ENCODE measurements around the gene A3GALT2.

A3GALT2 gene

DNA sequence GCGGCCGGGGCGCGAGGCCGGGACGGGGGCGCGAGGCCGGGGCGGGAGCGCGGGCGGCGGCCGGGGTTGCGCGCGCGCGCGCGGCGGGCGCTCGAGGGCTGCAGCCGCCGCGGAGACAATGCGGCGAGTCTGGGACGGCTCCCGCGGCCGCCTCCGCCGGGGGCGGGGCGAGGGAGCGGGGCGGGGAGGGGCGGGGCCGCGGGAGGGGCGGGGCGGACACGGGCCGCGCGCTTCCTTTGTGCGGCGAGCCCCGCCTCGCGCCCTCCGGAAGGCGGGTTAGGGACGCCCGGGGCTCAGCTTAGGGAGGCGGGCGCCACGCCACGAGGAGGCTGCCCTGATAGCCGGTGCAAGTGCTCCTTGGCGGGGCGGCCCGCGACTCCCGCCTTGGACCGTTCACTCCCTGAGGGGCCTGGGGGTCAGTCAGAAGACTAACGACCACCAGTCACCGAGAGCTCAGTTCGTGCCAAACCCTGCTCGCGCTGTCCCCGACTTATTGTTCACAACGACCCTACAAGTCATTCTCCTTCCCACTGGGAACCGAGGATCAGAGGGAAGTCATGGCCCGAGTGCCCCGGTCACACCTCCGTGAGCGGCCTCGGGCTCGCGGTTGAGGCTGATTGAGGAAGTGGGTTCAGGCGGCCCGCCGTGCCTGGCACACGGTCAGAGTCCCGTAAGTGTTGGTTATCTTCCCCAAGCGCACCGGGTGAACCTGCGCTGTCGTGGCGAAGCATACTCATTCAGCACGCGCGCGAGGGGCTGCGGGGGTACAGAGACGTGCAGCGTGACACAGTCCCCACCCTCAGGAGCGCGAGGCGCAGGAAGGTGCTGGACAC, 29.1 kb upstream of the A3GALT2 start:
- peak; percentile 21 for DNase-seq

DNA sequence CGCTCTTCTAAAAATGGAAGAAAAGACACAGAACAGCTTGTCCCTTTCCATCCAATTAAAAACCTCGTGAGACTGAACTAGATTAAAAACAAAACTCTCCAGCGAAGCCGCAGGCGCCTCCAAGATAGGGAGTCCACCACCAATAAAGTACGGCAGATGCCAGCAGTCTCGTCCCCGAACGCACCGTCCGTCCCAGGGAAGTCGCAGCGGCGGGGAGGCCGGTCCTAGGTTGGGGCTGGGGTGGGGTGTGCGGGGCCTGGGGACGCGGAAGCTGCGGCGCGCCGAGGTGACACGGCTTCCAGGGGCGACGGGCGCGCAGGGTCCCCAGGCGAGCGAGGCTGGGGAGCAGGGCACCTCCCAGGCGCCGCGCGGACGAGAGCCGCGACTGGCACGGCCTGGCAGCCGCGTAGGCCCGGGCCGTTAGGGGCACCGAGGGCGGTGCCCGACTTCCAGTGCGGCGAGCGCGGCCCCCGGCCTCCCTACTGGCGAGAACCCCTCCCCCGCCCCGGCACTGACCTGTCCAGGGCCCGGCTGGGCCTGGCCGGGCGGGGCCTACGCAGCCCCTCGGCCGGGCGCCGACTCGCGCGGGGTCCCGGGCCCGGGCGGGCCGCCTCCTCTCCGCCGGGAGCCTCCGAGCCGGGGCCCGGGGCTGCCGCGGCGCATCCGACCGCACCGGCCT, 28.3 kb upstream of the A3GALT2 start:
- DNase-seq = no peak

DNA sequence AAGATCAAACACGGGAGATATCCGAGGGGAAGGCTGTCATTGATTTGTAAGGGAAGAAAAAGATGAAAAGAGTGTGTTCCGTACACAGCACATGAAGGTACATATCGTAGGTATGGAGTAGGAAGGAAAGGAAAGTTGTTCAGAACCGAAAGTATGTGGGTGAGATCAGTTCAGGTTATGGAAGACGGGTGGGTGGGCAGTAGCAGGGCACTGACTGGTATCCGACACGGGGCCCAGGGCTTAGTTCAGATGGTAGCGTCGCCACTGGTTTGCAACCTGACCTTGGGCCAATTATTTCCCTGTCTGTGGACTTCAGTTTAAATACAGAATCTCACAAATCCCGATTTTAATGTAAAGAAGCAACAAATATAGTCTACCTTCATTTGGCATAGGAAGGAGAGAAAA, 27.8 kb upstream of the A3GALT2 start:
- no peak for DNase-seq

DNA sequence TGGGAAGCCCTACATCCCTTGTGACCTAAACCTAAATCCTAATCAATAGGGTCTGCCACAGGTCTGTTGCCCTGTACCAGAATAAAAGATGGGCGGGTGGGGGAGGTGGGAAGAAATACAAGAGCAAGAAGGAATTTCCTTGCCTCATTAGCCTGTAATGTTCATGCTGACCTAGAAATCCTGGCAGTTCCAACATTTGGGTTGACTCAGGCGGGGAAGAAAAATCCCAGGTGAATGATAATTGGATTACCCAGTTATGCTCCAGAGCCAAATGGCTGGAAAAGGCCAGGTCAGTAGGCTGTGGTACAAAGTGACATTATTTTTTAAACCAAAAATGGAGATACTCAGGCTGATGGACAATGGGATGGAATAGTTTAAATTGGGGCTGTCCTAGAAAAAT, 27.3 kb upstream of the A3GALT2 start:
- DNase-seq = no peak

DNA sequence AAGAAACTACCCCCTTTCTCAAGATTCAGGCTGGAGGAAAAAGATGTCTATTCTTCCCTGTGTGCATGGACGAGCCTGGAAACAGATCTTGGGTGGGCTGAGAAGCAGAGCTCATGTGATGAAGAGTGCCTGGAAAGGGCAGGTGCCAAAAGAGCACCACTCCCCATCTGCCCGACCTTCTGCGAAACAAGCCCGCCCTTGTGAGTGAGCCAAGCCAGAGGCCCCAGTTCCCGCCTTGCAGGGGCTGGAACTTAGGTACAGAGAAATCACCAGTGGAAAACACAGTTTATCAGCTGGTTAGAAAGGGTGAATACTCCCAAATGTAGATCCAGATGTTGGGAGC, 26.7 kb upstream of the A3GALT2 start:
- DNase-seq = no peak

DNA sequence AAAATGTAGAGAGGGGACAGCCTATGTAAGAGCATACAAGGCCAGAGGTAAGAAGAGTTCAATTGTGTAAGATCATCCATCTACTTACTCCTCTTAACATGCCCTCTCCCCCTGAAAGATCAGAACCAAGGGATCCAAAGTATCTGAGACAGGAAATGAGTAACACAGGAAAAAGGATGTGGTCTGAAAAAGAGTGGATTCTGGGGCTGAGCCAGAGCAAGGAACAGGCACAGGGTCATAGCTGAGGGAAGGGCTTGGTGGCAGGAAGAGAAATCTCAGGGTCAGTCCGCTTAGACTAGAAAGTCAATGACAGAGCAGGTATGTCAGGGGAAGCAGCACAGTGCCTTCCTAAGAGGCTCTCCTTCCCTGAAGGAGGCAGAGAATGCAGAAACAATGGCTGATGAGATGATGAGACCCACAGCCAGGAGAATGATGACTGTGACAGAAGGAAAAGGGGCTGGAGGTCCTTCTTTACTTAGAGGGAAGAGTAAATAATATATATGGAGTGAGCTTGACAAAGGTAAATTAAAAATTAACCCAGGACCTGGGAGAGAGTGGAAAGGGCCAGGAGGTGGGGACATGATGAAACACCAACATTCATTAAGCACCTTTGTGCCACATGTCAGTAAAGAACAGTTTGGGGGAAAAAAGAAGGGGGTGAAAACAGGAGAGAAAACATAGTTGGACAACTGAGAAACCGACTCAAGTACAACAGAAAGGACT, 26.2 kb upstream of the A3GALT2 start:
- no peak for DNase-seq

DNA sequence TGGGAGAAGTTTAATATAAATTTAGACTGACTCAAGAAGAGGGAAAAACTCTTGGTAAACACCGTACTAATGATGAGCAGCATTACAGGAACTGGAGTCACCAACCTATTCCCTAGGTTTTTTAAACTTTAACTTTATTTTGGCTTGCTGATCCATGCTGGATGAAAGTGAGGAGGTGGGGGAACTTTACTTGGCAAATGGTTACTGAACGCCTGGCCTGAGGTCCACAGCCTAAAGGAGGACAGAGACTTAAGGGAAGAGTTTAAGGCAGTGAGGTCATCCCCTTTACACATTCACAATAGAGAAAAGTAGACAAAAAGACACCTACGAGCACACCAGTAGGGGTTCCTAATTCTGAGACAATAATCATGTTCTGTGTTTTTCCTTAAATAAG, 25.6 kb upstream of the A3GALT2 start:
- DNase-seq = no peak

DNA sequence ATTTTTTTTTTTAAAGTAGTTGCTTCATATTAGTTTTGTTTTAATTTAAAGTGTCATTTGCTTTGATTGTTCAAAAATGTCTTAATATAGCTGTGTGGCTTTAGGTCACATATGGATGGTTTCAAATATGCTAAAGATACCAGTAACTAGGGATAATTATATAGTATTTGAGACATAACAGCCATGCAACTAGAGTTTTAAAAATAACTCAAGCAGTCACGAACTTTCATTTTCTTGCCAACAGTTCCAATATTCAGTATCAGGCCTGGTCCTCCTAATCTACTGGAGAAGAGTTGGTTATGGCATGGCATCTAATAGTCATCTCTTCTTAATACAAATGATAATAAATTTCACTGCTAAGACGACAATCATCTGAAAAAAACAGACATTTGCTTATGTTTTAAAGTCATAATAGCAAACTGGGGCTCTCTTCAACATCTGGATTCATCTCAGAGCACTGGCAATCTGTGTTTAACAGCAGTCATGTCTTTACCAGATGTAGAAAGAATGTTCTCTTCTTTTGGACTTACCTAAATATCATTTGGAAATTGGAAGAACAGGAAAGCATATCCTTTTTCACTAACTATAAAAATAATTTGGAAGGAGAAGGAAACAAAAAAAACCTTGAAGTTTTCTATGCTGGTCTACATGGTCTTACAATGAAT, 24.1 kb upstream of the A3GALT2 start:
- DNase-seq = no peak

DNA sequence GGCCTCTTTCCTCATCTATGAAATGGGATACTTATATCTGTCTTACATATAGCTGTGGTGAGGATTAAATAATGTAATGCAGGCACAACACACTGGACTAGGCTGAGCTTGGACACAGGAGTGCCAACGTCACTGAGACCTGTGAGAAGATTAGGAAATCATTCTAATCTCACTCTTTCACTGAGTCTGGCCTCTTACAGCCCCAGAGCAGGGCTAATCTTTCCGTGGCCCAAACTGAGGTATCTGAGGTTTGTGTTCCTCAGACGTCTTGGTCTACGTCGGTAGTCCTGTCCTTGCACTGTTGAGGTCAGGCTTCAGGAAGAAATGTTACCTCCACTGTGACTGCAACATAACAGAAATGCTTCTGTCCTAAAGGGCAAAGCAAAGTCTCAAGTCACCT, 22.6 kb upstream of the A3GALT2 start:
- no peak for DNase-seq

DNA sequence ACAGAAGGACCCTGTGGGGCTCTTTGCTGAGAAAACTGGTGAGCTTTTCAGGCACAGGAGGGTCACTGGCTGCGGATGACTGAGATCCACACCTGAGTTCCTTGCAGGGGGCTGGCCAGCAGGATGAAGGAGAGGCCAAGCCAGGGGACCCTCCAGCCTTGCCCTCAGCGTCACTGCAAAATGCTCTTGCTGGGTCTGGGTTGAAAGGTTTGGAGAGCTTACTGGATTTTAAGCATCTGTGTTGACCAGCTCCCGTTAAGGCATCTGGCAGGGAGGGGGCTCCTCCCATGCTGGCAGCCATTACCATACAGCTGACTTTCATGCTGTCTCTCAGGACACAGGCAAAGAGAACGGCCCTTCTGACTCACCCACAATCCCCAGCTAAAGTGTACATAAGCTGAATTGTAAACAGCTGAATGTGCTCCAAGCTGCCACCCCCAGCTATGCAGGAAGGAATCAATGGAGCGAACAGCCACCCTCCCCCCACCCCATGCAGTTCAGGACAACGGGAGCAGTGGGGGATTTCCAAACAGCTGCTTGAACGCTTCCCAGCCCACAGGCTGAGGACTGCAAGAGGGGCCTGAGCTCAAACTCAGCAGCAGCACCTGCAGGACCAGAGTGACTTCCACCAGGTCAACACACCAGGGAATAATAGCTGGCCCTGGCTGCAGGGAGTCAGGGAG, 21.3 kb upstream of the A3GALT2 start:
- peak; percentile 80 for DNase-seq

DNA sequence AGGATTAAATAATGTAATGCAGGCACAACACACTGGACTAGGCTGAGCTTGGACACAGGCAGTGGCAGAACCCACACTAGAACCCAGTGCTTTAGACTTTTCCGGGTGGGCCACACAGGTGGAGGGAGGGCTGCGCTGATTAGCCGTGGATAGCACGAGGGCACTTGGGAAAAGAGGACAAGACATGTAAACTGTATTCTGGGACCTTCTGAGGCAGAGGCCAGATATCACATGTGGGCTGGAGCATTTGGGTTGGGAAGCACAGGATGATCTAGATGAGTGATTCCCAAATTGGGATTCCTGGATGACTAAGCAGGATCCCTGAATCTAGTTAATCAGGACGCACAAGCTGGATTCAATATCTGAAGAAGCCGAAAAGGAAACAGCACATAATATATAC, 20.3 kb upstream of the A3GALT2 start:
- no peak for DNase-seq

DNA sequence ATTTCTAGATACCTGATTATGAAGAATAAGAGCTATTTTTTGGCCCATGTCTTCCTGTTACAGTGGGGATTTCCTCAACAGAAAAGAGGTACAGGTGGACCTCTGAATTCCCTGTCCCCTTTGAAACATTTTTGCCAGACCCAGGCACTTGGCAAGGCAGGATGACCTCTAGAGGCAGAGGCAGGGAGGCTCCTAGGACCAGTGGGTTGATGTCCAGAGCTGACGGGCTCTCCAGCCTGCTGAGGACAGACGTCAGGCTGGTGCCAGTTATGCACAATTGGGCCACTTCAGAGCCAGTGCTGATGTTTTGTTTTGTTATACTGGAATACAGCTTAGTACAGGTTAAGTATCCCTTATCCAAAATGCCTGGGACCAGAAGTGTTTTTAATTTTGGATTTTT, 18.5 kb upstream of the A3GALT2 start:
- no peak for DNase-seq

DNA sequence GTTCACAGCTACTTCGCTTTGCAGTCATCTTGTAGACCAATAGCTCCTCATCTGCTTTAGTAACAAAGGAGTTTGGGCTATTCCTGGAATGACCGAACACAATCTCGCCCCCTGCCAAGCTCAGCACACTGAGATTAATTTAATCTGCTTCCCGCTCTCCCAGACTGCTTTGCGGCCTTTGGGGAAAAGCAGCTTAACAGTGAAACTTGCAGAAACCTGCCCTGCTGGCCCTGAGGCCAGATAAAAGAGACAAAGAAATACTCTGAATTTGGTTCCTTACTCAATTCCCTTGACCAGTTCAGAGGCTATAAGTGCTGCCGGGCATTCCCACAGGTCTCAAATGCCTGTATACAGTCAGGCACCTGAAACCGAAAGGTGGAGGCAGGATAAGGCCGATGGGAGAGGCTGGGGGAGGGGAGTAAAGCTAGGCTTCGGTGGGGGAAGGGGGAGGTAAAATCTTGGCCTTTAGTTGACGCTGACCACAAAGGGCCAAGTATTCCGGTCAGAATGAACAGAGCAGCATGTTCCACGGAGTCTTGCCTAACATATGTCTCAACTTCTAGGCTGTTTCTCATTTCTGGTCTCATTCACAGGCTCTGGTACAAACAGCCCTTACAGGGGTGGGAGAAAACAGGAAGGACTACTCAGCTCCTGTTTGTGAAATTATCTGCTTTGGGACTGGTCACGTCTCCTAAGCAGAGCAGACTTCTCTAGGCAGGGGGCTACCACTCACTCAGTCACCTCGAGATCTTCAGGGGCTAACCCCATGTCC, 17.7 kb upstream of the A3GALT2 start:
- DNase-seq = no peak

DNA sequence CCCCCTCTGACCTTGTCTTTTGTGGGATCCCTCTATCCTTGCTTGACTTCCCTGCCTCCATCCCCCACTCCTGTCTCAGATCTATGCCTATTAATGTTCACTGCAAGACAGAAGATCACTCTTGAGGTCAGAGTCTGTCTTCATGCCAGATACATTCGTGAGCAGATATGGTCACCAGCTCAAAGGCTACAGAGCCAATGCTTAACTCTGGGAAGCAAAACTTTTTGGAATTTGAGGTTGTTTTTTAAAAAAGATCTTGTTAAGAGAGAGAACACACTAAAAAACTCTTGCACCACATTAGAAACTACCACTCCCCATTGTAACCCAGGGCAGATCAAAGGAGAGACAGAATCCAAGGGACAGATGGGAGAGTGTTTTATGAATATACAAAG, 17.1 kb upstream of the A3GALT2 start:
- no peak for DNase-seq

DNA sequence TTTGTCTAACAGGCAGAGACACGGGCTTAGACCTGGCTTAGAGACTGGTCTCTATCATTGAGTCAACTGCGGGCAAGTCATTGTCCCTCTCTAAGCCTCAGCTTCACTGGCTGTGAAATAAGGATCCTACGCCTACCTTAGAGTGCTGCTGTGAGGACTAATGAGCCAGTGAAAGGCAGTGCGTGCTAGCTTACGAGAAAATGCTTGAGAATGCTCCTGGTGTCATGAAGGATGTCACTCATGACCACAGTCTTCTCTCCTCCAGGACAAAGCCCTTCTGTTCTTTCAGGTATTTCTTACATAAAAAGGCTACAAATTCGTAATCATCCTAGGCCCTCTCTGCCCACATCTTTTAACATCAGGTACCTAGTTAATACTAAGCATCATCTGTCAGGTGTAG, 16.5 kb upstream of the A3GALT2 start:
- no peak for DNase-seq

DNA sequence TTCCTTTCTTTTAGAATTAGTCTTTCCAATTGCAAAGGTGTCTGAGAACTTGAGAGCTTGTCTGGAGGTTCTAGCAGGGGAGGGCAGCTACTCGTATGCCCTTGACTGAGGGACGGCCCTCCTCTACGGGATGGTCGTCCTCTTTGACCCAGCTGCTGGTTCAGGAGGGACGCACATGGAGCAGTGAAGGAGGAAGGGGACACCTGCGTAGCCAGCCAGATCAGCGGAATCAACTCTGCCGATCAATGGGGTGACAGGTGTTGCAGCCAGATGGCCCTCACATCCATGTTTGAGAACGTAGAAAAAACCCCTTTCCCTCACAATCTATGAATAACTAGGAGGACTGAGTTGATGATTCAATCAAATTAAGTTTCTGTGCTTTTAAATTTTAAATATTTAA, 15.7 kb upstream of the A3GALT2 start:
- no peak for DNase-seq

DNA sequence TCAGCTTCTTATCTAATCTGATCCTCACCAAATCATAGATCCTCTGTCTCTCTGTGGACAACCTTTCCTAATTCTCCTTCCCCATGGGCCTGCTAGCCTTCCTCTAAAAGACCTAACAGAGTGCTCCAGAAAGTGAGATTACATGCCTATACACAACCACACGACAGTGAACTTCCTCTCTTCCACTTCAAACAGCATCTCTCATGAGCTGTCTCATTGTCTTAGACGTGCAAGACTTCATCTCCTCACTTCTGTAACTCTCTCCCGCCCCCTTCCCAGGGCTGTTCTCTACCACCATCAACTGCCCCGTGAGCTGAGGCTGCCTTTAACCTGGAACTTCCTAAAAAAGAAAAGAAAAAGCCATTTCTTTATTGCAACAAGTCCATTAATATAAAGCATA, 14.1 kb upstream of the A3GALT2 start:
- no peak for DNase-seq

DNA sequence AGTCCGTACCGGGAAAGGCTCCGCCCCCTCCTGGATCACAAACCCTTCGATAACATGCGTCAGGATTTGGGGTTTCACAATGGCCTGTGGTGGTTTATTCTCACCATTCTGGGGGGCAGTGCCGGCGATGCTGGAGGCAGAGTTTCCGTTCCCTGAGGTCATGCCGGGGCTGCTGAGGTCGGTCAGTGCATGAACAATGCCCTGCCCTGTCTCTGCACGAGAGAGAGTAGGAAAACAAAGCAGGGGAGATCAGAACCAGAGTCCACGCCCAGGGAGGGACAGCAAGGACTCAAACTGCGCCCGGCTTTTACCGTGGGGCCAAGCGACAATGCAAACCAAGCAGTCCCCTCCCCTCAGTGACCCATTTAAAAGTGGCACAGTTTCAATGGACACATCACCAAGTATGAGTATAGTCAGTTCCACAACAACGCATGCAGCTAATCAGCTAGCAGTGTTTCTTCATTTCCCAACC, 13.2 kb upstream of the A3GALT2 start:
- no peak for DNase-seq

DNA sequence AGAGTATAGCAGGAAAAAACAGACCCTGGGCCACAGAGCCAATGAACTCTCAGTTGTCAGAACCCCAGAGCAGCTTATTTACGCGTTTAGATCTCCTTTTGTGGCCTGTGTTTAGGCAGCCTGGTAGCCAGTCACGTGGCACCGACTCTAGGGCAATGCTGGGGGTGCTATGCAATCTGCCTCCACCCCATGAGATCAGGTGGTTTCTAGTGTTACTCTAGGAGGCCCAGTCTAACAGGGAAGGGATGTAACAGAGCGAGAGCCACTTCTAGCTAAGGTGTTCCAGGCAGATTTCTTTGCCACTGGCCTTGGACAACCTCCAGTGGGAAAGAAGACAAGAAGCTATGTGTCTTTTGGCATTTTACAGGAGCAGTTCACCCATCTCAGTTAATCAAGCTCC, 12.0 kb upstream of the A3GALT2 start:
- DNase-seq = no peak

DNA sequence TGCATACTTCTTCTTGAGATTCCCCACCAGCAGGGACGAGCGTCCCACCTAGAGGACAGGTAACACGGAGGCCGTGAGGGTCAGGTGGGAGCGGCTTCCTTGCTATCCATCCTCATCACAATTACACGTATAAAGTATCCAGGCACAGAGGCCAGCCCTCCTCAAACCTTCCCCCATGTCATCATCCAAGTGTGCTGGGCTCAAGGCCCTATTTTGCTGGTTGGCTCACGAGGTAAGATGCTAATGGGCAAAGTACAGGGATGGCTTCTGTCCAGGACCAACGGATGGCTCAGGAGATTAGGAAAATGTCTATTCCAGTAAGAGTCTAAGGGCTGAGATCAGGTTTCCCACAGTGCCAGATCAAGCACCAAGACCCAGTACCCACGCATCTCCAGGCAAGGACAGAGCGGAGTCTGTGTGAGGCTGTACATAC, 11.5 kb upstream of the A3GALT2 start:
- DNase-seq = no peak

DNA sequence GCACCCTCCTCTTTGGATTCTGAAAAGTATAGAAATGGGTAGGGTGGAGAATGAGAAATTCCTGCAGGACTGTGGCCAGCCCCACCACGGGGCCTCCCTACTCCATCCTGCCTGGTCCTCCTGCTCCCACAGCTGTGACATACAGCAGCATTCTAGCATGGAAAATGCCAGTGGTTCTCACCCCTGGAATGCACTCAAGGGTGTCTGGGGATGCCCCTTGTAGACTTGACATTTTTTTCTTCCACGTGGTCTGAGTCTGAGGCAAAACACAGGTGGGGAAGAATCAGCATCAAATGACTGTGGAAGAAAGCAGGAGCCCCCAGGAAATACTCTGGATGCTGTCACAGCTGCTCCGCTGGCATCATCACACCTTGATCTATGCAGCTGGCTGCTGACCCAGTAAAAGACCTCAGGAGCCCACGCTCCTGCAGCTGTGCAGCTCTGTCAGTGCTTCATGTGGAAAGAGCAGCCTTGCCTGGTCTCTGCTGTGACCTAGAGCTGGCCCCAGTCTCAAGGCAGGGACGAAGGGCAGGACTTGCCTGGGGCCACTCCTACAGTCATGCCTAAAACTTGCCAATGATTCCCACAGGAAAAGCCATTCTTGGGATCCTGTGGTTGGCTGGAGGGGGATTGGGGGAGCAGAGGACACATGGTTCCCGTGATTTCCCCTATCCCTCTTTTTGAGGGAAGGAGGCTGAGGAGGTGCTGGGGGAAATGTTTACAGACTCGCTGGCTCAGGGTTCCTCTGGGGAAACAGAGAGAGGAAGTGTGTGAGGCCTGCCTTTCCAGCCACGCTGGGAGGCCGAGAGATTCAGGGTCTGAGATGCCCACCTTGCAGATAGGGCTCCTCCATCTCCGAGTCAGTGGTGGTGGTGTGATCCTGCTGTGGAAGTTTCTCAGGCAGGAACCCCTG, 10.8 kb upstream of the A3GALT2 start:
- no peak for DNase-seq
